Fibroblast of lung (primary cell): ENCODE measurements around the gene RRAS. TPM values are rescaled to one million over a fixed set of nuclear protein-coding genes. Genes with fewer than 3 reads are reported as not detected.

Experiments
- DNase-seq, 2 donors: peaks; one replicate each; pipeline versions ENCODE4 v3.0.0 to v3.0.0-alpha.2; 2010; ENCODE audit warnings: low read depth in 2 of 2
- H2AFZ ChIP-seq: 2 replicates; pipeline ENCODE4 v1.5.1; 2012; ENCODE audit warnings: low read length, control low read depth, inconsistent platforms
- H3K27ac ChIP-seq: 2 replicates; pipeline ENCODE4 v1.5.1; 2011; ENCODE audit warnings: low read length, control low read depth; ENCODE audit not compliant: insufficient read depth
- H3K27me3 ChIP-seq: 2 replicates; pipeline ENCODE4 v1.5.1; 2011; ENCODE audit warnings: mild to moderate bottlenecking, low read length; ENCODE audit not compliant: control insufficient read depth, insufficient read depth
- H3K36me3 ChIP-seq: 2 replicates; pipeline ENCODE4 v1.5.1; 2011; ENCODE audit warnings: low read length; ENCODE audit not compliant: control insufficient read depth, insufficient read depth
- H3K4me1 ChIP-seq: 2 replicates; pipeline ENCODE4 v1.5.1; 2011; ENCODE audit warnings: low read length; ENCODE audit not compliant: control insufficient read depth, insufficient read depth; ENCODE audit errors: extremely low read depth
- H3K4me2 ChIP-seq: 2 replicates; pipeline ENCODE4 v1.5.1; 2011; ENCODE audit warnings: low read length, control low read depth; ENCODE audit not compliant: insufficient read depth; ENCODE audit errors: extremely low read depth
- H3K4me3 ChIP-seq, 4 experiments: fragments of 200-600 bp in 1 of 4; sonication (generic) in 1 of 4; replicated peaks in 1 of 4; 2 replicates each; pipeline ENCODE4 v1.5.1; 2011 to 2016; ENCODE audit warnings: low read length in 4 of 4, low read depth in 3 of 4, mild to moderate bottlenecking in 3 of 4, control low read depth in 2 of 4, inconsistent platforms in 1 of 4, mixed read lengths in 1 of 4; ENCODE audit not compliant: insufficient read depth in 1 of 4; ENCODE audit errors: control extremely low read depth in 1 of 4
- H3K79me2 ChIP-seq: 2 replicates; pipeline ENCODE4 v1.5.1; 2012; ENCODE audit warnings: mild to moderate bottlenecking, low read length, inconsistent platforms; ENCODE audit not compliant: control insufficient read depth, insufficient read depth
- H3K9ac ChIP-seq: 2 replicates; pipeline ENCODE4 v1.5.1; 2011; ENCODE audit warnings: mild to moderate bottlenecking, low read length, control low read depth; ENCODE audit not compliant: insufficient read depth
- H3K9me3 ChIP-seq: 2 replicates; pipeline ENCODE4 v1.5.1; 2012; ENCODE audit warnings: low read depth, low read length; ENCODE audit not compliant: control insufficient read depth, insufficient read depth
- H4K20me1 ChIP-seq: 2 replicates; pipeline ENCODE4 v1.5.1; 2011; ENCODE audit warnings: low read length; ENCODE audit not compliant: control insufficient read depth, insufficient read depth; ENCODE audit errors: extremely low read depth
- EZH2 ChIP-seq: IDR thresholded peaks from 2 replicates; pipeline ENCODE4 v1.5.1; 2012; ENCODE audit warnings: low read length, control low read depth, mild to moderate bottlenecking; ENCODE audit errors: missing control alignments
- polyA plus RNA-seq, 2 donors: library from polyadenylated mRNA; depleted of rRNA in 1 of 2; stranded (reverse) in 1 of 2; unstranded in 1 of 2; fragments of >200 nt; gene quantifications; 2 replicates each; pipeline ENCODE4 v1.2.1, GENCODE V29; 2011 to 2012; ENCODE audit warnings: missing spikeins in 1 of 2
- total RNA-seq: library from RNA; depleted of rRNA; stranded (reverse); fragments of >200 nt; gene quantifications from 2 replicates; pipeline ENCODE4 v1.2.1, GENCODE V29; 2014
- TF ChIP-seq, protein P1 (sequence below), 2 donors: IDR thresholded peaks in 1 of 2; conservative IDR thresholded peaks in 1 of 2; 1 replicate in 1 of 2; 2 replicates in 1 of 2; pipeline ENCODE4 v1.5.1; 2011 to 2012; ENCODE audit warnings: low read length in 2 of 2, control low read depth in 1 of 2, inconsistent platforms in 1 of 2, low read depth in 1 of 2, mild to moderate bottlenecking in 1 of 2

Gene RRAS
- total and polyA plus RNA-seq, 2 donors (not counting 1 experiment from before 2014, with no cell fraction given): 60.1 to 129 TPM

DNA sequence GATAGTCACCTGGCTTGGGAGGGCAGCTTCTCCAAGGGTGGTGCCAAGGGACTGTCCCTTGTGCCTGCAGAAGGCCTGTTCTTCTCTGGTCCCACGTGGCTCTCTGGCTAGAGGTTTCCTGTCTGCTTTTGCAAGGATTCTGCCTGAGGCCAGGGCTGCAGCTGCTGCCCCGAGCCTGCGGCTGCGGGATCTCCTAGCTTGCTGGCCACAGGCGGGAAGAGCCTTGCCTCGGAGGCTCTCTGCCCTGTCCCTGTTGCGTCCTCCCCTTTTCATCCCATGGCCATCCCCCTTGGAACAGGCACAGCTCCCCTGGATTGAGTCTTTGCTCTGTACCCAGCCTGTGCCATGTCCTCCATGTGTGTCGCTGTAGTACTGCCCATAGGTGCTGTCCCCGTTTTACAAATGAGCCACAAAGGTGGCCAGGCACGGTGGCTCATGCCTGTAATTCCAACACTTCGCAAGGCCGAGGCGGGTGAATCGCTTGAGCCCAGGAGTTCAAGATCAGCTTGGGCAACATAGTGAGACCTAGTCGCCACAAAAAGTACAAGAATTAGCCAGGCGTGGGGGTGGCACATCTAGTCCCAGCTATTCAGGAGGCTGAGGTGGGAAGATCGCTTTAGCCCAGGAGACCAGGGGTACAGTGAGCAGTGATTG, 16.6 kb upstream of the RRAS start:
- Histone ChIP-seq H3K4me1 (no peaks in the 10 kb centered on the region), H3K79me2 (no peaks in the 10 kb centered on the region), H3K27ac (no peak overlapping the region), H3K27me3 (no peaks in the 10 kb centered on the region), H4K20me1 (no peaks in the 10 kb centered on the region), H2AFZ (no peak overlapping the region), H3K4me3 (no peak overlapping the region), H3K4me2 (no peak overlapping the region), H3K36me3 (peaks cover 56% of the 10 kb centered on the region), H3K9ac (no peak overlapping the region), H3K9me3 (no peaks in the 10 kb centered on the region)
- TF ChIP-seq EZH2: no peak
- TF ChIP-seq, protein P1, sequence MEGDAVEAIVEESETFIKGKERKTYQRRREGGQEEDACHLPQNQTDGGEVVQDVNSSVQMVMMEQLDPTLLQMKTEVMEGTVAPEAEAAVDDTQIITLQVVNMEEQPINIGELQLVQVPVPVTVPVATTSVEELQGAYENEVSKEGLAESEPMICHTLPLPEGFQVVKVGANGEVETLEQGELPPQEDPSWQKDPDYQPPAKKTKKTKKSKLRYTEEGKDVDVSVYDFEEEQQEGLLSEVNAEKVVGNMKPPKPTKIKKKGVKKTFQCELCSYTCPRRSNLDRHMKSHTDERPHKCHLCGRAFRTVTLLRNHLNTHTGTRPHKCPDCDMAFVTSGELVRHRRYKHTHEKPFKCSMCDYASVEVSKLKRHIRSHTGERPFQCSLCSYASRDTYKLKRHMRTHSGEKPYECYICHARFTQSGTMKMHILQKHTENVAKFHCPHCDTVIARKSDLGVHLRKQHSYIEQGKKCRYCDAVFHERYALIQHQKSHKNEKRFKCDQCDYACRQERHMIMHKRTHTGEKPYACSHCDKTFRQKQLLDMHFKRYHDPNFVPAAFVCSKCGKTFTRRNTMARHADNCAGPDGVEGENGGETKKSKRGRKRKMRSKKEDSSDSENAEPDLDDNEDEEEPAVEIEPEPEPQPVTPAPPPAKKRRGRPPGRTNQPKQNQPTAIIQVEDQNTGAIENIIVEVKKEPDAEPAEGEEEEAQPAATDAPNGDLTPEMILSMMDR (conservative IDR thresholded peaks at IDR 0.05 in 1 of 2, IDR thresholded peaks at IDR 0.05 in 1 of 2; ENCODE audit: low read depth in 1 of 2, low read length in 2 of 2): no peak
- no peak for DNase-seq

DNA sequence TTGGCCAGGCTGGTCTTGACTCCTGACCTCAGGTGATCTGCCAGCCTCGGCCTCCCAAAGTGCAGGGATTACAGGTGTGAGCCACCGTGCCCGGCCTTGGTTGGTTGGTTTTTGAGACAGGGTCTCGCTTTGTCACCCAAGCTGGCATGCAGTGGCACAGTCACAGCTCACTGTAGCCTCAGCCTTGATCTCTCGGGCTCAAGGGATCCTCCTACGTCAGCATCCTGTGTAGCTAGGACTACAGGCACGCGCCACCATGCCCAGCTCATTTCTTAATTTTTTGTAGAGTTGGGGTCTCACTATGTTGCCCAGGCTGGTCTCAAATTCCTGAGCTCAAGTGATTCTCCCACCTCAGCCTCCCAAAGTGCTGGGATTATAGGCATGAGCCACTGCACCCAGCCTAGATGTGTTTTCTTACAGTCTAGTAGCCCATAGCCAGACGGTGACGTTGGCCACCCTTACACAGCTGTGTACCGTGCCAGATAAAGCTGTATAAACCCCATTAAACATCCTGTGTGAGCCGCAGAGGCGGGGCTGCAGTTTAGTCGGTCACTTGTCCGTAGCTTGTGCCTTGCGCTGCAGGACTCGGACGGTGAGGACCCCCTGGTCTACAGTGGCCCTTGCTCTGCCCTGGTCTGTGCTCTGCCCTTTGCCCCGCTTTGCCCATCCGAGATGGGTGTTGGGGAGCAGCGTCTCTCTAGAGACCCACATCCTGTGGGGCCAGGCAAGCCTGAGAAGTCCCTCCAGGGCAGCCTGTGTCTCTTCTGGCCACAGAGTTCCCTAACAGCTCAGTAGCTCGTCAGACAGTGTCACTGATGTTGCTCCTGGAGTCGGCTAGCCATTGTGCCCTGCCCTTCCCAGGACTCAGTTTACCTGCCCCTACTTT, 15.9 kb upstream of the RRAS start:
- H3K79me2 ChIP-seq: no peaks in the 10 kb centered on the region
- H3K4me2 ChIP-seq: no peak overlapping the region
- H2AFZ ChIP-seq: no peak overlapping the region
- no peaks in the 10 kb centered on the region for H4K20me1 ChIP-seq
- H3K9me3 ChIP-seq: no peaks in the 10 kb centered on the region
- no peak overlapping the region for H3K27ac ChIP-seq
- DNase-seq: no peak
- TF ChIP-seq, protein P1 (conservative IDR thresholded peaks at IDR 0.05 in 1 of 2, IDR thresholded peaks at IDR 0.05 in 1 of 2; ENCODE audit: low read depth in 1 of 2, low read length in 2 of 2): no peak
- no peak for TF ChIP-seq EZH2
- no peaks in the 10 kb centered on the region for H3K27me3 ChIP-seq
- no peaks in the 10 kb centered on the region for H3K4me1 ChIP-seq
- peaks cover 58% of the 10 kb centered on the region for H3K36me3 ChIP-seq
- no peak overlapping the region for H3K4me3 ChIP-seq
- H3K9ac ChIP-seq: no peak overlapping the region

- Histone ChIP-seq H3K36me3 (peaks cover 59% of the 10 kb centered on the region), H3K27ac (no peak overlapping the region), H3K9me3 (no peaks in the 10 kb centered on the region), H3K4me1 (no peaks in the 10 kb centered on the region), H3K4me3 (no peak overlapping the region), H4K20me1 (no peaks in the 10 kb centered on the region), H2AFZ (no peak overlapping the region), H3K27me3 (no peaks in the 10 kb centered on the region), H3K9ac (no peak overlapping the region), H3K4me2 (no peak overlapping the region), H3K79me2 (peaks cover 4% of the 10 kb centered on the region)
- DNase-seq: no peak
- TF ChIP-seq, protein P1 (conservative IDR thresholded peaks at IDR 0.05 in 1 of 2, IDR thresholded peaks at IDR 0.05 in 1 of 2; ENCODE audit: low read depth in 1 of 2, low read length in 2 of 2): no peak
- TF ChIP-seq EZH2: no peak
Measured at GRCh38 chr19:49654581-49654980, 14.6 kb upstream of the RRAS start.
